Body of pancreas (tissue), 4 donors: Measurements from ENCODE around the gene HGFAC.

Source experiments
- POLR2A ChIP-seq, 3 donors: fragments of 450-650 bp; IDR thresholded peaks; one replicate each; pipeline ENCODE4 v1.6.1; 2016; ENCODE audit warnings: antibody characterized with exemption in 3 of 3, mild to moderate bottlenecking in 2 of 3
- TF ChIP-seq, protein P1 (sequence below), 7 experiments: fragments of 450-650 bp in 4 of 7; fragments of 200-600 bp in 3 of 7; sonication (generic) in 3 of 7; IDR thresholded peaks; one replicate each; pipeline ENCODE4 v1.5.1; 2016 to 2019; ENCODE audit warnings: antibody characterized with exemption in 7 of 7

DNA sequence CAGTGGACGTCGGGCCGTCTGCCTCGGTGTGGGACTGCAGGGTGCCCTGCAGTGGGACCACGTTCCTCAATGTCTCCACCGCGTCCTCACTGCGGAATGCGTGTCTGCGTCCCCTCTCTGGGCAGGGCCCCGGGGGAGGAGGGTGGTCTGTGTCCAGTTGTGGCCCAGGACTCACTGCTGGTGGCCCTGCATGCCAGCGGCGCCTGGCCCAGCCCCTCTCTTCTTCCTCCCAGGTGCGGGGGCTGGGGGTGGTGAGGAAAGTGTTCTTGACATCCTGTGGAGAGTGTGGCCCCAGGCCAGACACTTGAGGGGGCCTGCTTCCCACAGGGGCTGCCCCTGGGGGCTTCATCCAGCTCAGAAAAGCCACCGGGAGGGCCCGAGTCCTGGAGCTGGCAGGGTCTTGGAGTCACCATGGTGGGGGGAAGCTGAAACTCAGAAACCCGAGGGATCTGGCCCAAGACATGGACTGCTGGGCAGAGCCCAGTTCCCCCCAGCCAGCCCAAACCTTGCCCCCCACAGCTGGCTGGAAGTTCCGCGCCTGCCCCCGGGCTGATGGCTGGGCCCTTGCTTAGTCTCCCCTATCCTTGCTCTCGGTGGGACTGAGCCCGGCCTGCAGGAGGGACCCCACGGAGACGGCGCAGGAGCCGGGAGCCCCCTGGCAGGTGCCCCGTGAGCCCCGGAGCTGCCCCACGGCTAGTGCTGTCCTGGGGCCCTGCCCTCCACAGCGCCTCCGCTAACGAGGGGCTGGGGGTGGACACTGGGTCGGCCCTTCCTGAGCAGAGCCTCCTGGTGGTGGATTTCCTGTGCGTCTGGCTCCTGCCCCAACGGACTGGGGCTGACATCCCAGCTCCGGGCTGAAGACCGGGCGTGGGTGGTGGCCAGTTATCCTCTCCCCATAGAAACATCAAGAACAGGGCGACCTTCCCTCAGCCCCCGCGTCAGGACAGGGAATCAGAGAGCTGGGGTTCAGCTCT lies 24.2 kb downstream of the HGFAC start:
- no peak for TF ChIP-seq POLR2A (IDR thresholded peaks at IDR 0.05)
- TF ChIP-seq, protein P1, sequence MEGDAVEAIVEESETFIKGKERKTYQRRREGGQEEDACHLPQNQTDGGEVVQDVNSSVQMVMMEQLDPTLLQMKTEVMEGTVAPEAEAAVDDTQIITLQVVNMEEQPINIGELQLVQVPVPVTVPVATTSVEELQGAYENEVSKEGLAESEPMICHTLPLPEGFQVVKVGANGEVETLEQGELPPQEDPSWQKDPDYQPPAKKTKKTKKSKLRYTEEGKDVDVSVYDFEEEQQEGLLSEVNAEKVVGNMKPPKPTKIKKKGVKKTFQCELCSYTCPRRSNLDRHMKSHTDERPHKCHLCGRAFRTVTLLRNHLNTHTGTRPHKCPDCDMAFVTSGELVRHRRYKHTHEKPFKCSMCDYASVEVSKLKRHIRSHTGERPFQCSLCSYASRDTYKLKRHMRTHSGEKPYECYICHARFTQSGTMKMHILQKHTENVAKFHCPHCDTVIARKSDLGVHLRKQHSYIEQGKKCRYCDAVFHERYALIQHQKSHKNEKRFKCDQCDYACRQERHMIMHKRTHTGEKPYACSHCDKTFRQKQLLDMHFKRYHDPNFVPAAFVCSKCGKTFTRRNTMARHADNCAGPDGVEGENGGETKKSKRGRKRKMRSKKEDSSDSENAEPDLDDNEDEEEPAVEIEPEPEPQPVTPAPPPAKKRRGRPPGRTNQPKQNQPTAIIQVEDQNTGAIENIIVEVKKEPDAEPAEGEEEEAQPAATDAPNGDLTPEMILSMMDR (IDR thresholded peaks at IDR 0.05) = peak in 1 of 7 experiments; percentile 20
